ENCODE data around the gene SCN11A.

SCN11A gene

GRCh38 chr3:39080026-39080425, 28.3 kb upstream of the SCN11A start:
- TF ChIP-seq CTCF (IDR thresholded peaks at IDR 0.05), result no peak
- no peaks in the 10 kb centered on the region for H3K9me3 ChIP-seq
- H3K27ac ChIP-seq, result no peak overlapping the region
- no peak overlapping the region for H3K4me3 ChIP-seq (ENCODE audit: low read depth in 1 of 2, low read length in 1 of 2)
- H3K27me3 ChIP-seq, result no peaks in the 10 kb centered on the region
- no peaks in the 10 kb centered on the region for H3K4me1 ChIP-seq (ENCODE audit: control insufficient read depth in 1 of 2, insufficient read depth in 1 of 2, low read depth in 1 of 2, low read length in 1 of 2)
- H3K36me3 ChIP-seq, result peaks cover 77% of the 10 kb centered on the region

GRCh38 chr3:39079530-39079929, 27.8 kb upstream of the SCN11A start:
- Histone ChIP-seq H3K4me3 (ENCODE audit: low read depth in 1 of 2, low read length in 1 of 2) (no peak overlapping the region), H3K4me1 (ENCODE audit: control insufficient read depth in 1 of 2, insufficient read depth in 1 of 2, low read depth in 1 of 2, low read length in 1 of 2) (no peaks in the 10 kb centered on the region), H3K27ac (no peak overlapping the region), H3K27me3 (no peaks in the 10 kb centered on the region), H3K9me3 (no peaks in the 10 kb centered on the region), H3K36me3 (peaks cover 77% of the 10 kb centered on the region)
- no peak for TF ChIP-seq CTCF (IDR thresholded peaks at IDR 0.05)

- peaks cover 92% of the 10 kb centered on the region for H3K36me3 ChIP-seq
- TF ChIP-seq CTCF (IDR thresholded peaks at IDR 0.05), result no peak
Measured at GRCh38 chr3:39075910-39076309, 24.2 kb upstream of the SCN11A start.

GRCh38 chr3:39068556-39068955, 16.8 kb upstream of the SCN11A start:
- Histone ChIP-seq H3K27me3 (no peaks in the 10 kb centered on the region), H3K27ac (no peak overlapping the region), H3K9me3 (no peaks in the 10 kb centered on the region), H3K4me1 (ENCODE audit: control insufficient read depth in 1 of 2, insufficient read depth in 1 of 2, low read depth in 1 of 2, low read length in 1 of 2) (no peaks in the 10 kb centered on the region), H3K4me3 (ENCODE audit: low read depth in 1 of 2, low read length in 1 of 2) (no peak overlapping the region), H3K36me3 (peaks cover 76% of the 10 kb centered on the region)
- TF ChIP-seq CTCF (IDR thresholded peaks at IDR 0.05), result no peak

More at GRCh38 chr3:39075910-39076309, 24.2 kb upstream of the SCN11A start:
- Histone ChIP-seq H3K27me3 (no peaks in the 10 kb centered on the region), H3K9me3 (no peaks in the 10 kb centered on the region), H3K4me1 (ENCODE audit: control insufficient read depth in 1 of 2, insufficient read depth in 1 of 2, low read depth in 1 of 2, low read length in 1 of 2) (no peaks in the 10 kb centered on the region), H3K4me3 (ENCODE audit: low read depth in 1 of 2, low read length in 1 of 2) (no peak overlapping the region), H3K27ac (no peak overlapping the region)

- peaks cover 67% of the 10 kb centered on the region for H3K36me3 ChIP-seq
- no peaks in the 10 kb centered on the region for H3K27me3 ChIP-seq
- no peak overlapping the region for H3K4me3 ChIP-seq (ENCODE audit: low read depth in 1 of 2, low read length in 1 of 2)
- no peak overlapping the region for H3K27ac ChIP-seq
- no peak for TF ChIP-seq CTCF (IDR thresholded peaks at IDR 0.05)
- no peaks in the 10 kb centered on the region for H3K4me1 ChIP-seq (ENCODE audit: control insufficient read depth in 1 of 2, insufficient read depth in 1 of 2, low read depth in 1 of 2, low read length in 1 of 2)
- no peaks in the 10 kb centered on the region for H3K9me3 ChIP-seq
Measured at GRCh38 chr3:39067286-39067685, 15.5 kb upstream of the SCN11A start.

- Histone ChIP-seq H3K4me3 (ENCODE audit: low read depth in 1 of 2, low read length in 1 of 2) (no peak overlapping the region), H3K27ac (no peak overlapping the region), H3K27me3 (no peaks in the 10 kb centered on the region), H3K36me3 (peaks cover 47% of the 10 kb centered on the region), H3K4me1 (ENCODE audit: control insufficient read depth in 1 of 2, insufficient read depth in 1 of 2, low read depth in 1 of 2, low read length in 1 of 2) (no peaks in the 10 kb centered on the region), H3K9me3 (no peaks in the 10 kb centered on the region)
- TF ChIP-seq CTCF (IDR thresholded peaks at IDR 0.05), result no peak
Measured at GRCh38 chr3:39065197-39065596, 13.5 kb upstream of the SCN11A start.

Data from neutrophil (primary cell).